ENCODE measurements around the gene ZMYND19. TPM values are rescaled to one million over a fixed set of nuclear protein-coding genes. Genes with fewer than 3 reads are reported as not detected.
A peak's percentile ranks its signal among the peaks of the same experiment; 100 is the strongest.

Gene ZMYND19
- total and polyA plus RNA-seq, 2 donors (not counting 3 experiments of a cell fraction or from before 2014, with no cell fraction given): 22.8 to 32.6 TPM

DNA sequence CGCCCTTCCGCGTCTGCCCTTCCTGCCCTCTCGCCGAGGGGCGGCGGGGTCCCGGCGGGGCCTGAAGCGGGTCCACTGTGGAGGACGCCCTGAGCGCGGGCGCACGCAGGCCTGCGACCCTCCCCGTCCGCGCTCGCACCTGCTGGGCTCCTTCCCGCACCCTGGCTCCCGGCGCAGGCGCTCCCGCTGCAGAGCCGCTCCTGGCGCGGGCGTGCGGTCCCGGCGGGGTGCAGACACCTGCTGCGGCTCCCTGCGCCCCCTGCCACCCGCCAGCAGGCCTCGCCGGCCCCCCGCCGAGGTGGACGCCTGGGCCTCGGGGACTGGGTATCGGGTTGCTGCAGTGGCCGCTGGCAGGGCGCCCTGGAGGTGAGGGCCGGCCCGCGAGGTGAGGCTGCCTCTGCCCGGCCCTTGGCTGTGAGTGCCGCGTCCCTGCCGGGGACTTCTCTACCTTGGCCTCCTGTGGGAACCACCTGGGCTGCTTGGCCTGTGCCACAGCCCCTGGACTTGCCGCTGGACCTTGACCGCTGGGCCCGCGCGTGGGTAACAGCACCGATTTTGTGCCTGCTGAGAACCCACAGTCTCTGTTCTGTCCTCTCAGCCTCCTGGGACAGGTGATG lies 15.8 kb upstream of the ZMYND19 start:
- no peak overlapping the region for H3K27ac ChIP-seq (ENCODE audit: insufficient read depth, low read depth, low read length)
- H3K4me2 ChIP-seq (ENCODE audit: insufficient read depth, low read length): peak overlapping the region; percentile 68
- peak overlapping the region; percentile 34 to 89 (median 62) for H3K4me3 ChIP-seq (replicated peaks in 1 of 3; ENCODE audit: insufficient read depth in 1 of 3, low read depth in 1 of 3, low read length in 3 of 3)
- ChIA-PET CTCF (no interaction called here), POLR2A (no interaction called here)
- peak overlapping the region; percentile 66 for H3K9ac ChIP-seq (replicated peaks; ENCODE audit: extremely low read depth, insufficient read depth, low read length)
- DNase-seq (ENCODE audit: low read depth, low spot score): no peak
- dilution Hi-C loops (cut with MboI; ENCODE audit: extremely low pct_ligation_motif_present, low sequenced_read_pairs) (no loop called here), intact Hi-C loops (cut with micrococcal nuclease) (no loop called here)
- H2AFZ ChIP-seq (ENCODE audit: low read depth, low read length): peak overlapping the region; percentile 94
- peaks cover 5% of the 10 kb centered on the region for H3K4me1 ChIP-seq (ENCODE audit: control insufficient read depth, extremely low read depth, insufficient read depth, low read length)
- H3K27me3 ChIP-seq (ENCODE audit: control insufficient read depth in 2 of 2, insufficient read depth in 2 of 2, low read length in 2 of 2): no peaks in the 10 kb centered on the region
- H4K20me1 ChIP-seq (replicated peaks; ENCODE audit: control insufficient read depth, extremely low read depth, insufficient read depth, low read length): no peaks in the 10 kb centered on the region
- H3K9me3 ChIP-seq (replicated peaks; ENCODE audit: control insufficient read depth, insufficient read depth, low read length): no peaks in the 10 kb centered on the region
- H3K9me1 ChIP-seq (replicated peaks; ENCODE audit: control insufficient read depth, extremely low read depth, insufficient read depth, low read length): no peaks in the 10 kb centered on the region
- FAIRE-seq: peak; percentile 38
- BruUV-seq (replicated peaks): no TSS peak
- no peaks in the 10 kb centered on the region for H3K36me3 ChIP-seq (ENCODE audit: control insufficient read depth in 2 of 2, extremely low read depth in 1 of 2, insufficient read depth in 2 of 2, low read length in 2 of 2)
- H3K79me2 ChIP-seq (ENCODE audit: control insufficient read depth, insufficient read depth, low read length): no peaks in the 10 kb centered on the region
- TF ChIP-seq, protein P1, sequence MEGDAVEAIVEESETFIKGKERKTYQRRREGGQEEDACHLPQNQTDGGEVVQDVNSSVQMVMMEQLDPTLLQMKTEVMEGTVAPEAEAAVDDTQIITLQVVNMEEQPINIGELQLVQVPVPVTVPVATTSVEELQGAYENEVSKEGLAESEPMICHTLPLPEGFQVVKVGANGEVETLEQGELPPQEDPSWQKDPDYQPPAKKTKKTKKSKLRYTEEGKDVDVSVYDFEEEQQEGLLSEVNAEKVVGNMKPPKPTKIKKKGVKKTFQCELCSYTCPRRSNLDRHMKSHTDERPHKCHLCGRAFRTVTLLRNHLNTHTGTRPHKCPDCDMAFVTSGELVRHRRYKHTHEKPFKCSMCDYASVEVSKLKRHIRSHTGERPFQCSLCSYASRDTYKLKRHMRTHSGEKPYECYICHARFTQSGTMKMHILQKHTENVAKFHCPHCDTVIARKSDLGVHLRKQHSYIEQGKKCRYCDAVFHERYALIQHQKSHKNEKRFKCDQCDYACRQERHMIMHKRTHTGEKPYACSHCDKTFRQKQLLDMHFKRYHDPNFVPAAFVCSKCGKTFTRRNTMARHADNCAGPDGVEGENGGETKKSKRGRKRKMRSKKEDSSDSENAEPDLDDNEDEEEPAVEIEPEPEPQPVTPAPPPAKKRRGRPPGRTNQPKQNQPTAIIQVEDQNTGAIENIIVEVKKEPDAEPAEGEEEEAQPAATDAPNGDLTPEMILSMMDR (IDR thresholded peaks at IDR 0.05; ENCODE audit: extremely low read depth in 1 of 2, insufficient read depth in 1 of 2, low read depth in 1 of 2, low read length in 2 of 2): no peak
- TF ChIP-seq MYC (IDR thresholded peaks at IDR 0.05; ENCODE audit: low read depth, low read length) (no peak), JUN (IDR thresholded peaks at IDR 0.05; ENCODE audit: borderline replicate concordance, insufficient read depth, insufficient read length, low read depth) (no peak), POLR2AphosphoS5 (IDR thresholded peaks at IDR 0.05; ENCODE audit: insufficient read depth, low read depth, low read length) (no peak), EZH2 (IDR thresholded peaks at IDR 0.05; ENCODE audit: borderline replicate concordance, low read depth, low read length, severe bottlenecking) (no peak), FOS (IDR thresholded peaks at IDR 0.05; ENCODE audit: borderline replicate concordance, insufficient read depth, low read length) (no peak)
